DMS79 treated with DMSO at 0.1 percent for 48 hours (cell line): ENCODE measurements around the gene TBC1D26.
"Not testable (repeated sequence)": the region's sequence is repeated elsewhere in the genome, so short reads cannot be mapped to it uniquely, and the experiment has no call there.

Experiments
- DNase-seq: peaks from one replicate; lab custom pipeline; 2025; lab: John Stamatoyannopoulos, UW

The TBC1D26 gene

DNA sequence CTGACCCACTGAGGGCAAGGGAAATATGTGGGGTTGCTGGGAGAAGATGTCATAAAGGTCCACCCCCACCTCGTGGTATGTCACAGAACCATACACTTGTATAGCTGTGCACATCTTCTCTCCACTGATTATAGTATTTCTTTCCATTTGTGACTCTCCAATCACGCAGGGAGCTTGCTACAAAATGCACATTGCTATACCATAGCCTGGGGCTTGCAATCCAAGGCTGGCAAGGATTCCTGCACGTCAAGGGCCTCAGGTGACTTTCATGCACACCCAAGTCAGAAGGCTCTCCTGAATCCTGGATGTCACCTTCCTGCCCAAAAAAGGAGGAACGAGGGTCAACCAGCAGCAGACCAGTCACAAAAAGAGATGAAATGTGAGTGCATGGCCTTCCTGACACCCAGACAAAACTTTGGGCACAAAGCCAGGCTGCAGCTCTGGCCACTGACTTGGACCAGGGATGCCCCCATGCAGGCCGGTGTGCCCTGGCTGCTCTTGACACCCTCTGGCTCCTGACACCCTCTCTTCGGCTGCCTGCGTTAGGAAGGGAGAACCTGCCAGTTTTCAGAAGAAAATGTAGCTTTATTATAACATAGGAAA lies 12.1 kb downstream of the TBC1D26 start:
- DNase-seq = no peak

DNA sequence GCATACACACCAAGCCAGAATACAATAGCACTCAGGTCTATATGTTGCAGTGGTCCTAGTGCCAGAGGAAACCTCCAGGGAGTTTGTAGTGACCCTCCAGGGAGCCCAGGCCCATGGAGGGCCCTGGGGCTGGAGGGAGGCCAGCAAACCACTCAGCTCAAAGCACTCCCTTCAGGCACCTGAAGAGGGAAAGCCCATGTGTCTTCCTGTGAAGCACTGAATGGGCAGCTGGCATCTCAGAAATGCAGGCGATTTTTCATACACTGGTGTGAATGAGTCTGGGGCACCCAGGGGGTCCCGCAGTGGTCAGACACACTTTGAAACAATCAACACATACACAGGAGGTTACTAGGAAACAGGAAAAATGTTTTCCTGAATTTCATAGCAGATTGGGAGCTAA lies 12.8 kb downstream of the TBC1D26 start:
- peak; percentile 52 for DNase-seq

DNA sequence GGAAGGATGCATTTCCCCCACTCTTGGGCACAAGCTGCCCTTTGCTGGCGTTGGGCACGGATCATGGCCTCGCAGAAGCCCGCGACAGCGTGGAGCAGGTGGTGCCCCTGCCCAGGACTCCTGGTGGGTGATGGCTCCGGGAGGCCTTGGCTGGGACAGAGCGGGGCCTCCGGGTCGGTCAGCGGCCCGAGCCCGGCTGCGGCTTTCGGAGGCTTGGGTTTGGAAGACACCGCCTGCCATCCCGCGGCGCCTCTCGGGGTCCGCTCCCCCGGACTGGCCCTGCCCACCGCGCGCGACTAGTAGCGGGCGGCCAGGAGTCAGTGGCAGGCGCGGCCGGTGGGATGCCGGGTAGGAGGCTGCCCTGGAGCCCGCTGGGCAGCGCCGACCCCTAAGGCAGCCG lies 17.3 kb downstream of the TBC1D26 start:
- DNase-seq = not testable (repeated sequence)

DNA sequence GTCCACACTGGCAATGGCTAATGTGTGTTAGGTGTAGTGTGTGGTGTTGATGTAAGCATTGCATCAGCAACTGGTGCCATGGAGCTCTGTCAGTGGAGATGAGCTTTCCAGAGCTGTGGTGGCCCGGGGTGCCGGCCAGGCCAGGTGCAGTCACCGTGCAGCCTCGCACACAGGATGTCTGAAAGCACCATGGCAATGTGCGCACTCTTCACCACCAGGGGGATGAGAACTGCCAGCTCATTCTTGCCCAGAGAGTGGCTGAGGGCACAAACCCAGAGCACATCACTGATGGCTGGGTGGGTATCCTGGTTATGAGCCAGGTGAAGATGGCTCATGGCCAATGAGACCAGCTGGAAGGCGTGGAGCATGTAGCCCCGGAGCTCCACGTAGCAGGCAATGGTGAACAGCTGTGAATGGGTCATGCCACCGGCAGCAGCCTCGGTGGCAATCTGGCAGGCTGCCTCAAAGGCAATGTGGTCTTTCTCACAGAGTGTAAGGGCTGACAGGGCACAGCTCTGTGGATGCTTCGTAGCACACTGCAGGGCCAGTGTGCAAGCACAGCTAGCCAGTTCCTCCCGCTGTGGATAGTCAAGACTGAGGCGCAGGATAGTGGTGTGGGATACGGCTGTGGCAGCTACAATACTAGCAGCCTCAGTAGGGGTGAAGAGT lies 36.9 kb downstream of the TBC1D26 start:
- not testable (repeated sequence) for DNase-seq

DNA sequence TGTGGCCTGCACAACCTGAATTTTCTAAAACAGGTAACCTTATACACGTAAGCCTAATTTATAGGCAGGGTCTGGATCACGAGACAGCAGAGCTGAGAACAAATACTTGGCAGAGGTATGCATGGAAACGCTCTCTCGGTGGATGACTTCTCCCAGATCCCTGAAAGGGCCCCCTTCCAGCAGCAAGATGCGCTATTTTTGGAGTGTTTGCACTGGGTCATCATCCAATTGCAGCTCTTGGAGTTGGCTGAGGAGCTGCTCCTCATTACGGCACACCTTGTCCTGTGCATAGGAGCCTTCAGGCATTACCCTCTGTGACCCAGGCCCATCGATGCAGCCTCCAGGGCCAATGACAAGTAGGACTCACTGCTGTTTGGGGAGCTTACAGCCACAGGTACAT lies 38.6 kb downstream of the TBC1D26 start:
- not testable (repeated sequence) for DNase-seq

DNA sequence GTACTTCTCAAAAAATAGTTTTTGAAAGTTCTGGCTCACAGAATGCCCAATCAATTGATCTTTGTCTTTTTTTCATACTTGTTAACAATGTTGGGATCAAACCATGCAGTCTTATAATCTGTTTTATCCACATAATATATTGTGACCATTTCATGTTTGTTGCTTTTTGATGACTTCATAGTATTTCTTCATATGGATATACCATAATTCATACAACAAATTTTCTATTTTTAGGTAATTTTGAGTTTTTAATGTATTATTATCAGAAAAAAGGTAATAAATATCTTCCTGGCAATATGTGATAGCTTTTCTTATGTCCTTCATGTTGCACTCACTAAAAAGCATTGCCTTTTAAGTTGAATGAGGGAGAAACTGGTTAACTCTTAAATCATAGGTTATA lies 44.8 kb downstream of the TBC1D26 start:
- DNase-seq = no peak

DNA sequence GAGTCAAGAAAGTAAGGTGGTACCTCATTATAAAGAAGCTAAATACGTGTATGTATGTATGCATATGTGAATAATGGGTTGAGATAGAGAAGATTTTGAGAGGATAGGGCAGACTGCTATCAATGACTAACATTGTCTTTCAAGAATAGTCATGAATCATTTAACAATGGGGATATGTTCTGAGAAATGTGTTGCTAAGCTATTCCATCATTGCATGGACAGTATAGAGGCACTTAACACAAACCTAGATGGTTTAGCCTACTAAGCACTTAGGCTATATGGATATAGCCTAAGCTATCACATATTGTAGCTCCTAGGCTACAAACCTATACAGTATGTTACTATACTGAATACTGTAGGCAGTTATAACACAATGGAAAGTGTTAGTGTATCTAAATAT lies 45.2 kb downstream of the TBC1D26 start:
- DNase-seq = no peak

DNA sequence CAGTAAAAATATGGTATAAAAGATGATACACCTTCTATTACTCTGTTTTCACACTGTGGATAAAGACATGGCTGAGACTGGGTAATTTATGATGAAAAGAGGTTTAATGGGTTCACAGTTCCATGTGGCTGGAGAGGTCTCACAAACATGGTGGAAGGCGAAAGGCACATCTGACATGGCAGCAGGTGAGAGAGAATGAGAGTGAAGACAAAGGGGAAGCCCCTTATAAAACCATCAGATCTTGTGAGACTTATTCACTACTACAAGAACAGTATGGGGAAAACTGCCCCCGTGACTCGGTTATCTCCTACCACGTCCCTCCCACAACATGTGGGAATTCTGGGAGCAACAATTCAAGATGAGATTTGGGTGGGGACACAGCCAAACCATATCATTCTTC lies 45.6 kb downstream of the TBC1D26 start:
- DNase-seq = no peak

DNA sequence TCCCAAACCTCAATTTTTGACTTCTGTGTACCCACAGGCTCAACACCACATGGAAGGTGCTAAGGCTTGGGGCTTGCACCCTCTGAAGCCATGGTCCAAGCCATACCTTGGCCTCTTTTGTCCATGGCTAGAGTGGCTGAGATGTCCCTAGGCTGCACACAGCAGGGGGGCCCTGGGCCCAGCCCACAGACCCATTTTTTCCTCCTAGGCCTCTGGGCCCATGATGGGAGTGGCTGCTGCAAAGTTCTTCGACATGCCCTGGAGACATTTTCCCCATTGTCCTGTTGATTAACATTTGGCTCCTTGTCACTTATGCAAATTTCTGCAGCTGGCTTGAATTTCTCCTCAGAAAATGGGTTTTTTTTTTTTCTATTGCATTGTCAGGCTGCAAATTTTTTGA lies 47.0 kb downstream of the TBC1D26 start:
- no peak for DNase-seq

DNA sequence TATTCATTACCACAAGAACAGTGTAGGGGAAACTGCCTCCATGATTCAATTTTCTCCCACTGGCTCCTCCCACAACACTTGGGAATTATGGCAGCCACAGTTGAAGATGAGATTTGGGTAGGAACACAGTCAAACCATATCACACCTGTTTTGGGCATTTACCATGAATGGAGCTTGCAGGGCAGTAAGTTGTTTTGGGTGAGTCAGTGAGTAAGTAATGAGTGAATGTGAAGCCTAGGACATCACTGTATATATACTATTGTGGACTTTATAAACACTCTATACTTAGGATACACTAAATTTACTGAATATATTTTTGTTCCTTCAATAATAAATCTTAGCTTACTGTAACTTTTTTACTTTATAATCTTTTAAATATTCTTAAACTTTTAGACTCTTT lies 48.1 kb downstream of the TBC1D26 start:
- DNase-seq = no peak

DNA sequence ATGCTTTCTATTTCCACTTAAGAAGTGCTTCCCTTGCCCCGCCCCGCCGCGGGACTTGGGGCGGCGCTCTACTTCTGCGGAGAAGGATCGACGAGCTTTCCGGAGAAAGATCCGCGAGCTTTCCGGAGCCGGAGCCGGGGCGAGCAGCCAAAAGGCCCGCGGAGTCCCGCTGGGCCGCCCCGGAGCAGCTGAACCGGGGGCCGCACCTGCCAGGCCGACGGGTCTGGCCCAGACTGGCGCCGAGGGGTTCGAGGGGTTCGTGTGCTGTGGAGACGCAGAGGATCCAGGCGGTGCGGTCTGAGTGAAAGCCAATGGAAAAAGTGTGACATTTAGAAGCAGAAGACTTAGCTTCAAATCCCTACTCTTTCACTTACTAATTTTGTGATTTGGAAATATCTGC lies 50.8 kb downstream of the TBC1D26 start:
- no peak for DNase-seq

DNA sequence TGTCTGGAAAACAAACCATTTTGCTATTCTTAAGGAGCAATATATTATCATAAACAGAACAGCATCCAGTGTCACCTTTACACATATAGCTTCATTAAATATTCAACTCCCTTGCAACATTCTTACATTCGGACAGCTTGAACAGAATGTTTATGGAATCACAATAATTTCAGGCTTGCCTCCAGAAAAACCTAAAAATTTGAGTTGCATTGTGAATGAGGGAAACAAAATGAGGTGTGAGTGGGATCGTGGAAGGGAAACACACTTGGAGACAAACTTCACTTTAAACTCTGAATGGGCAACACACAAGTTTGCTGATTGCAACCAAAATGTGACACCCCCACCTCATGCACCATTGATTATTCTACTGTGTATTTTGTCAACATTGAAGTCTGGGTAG lies 51.4 kb downstream of the TBC1D26 start:
- DNase-seq = no peak

DNA sequence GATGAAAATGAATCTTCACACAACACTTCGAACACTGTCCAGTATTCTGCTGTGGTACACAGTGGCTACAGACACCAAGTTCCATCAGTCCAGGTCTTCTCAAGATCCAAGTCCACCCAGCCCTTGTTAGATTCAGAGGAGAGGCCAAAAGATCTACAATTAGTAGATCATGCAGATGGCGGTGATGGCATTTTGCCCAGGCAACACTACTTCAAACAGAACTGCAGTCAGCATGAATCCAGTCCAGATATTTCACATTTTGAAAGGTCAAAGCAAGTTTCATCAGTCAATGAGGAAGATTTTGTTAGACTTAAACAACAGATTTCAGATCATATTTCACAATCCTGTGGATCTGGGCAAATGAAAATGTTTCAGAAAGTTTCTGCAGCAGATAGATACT lies 52.3 kb downstream of the TBC1D26 start:
- DNase-seq = not testable (repeated sequence)

DNA sequence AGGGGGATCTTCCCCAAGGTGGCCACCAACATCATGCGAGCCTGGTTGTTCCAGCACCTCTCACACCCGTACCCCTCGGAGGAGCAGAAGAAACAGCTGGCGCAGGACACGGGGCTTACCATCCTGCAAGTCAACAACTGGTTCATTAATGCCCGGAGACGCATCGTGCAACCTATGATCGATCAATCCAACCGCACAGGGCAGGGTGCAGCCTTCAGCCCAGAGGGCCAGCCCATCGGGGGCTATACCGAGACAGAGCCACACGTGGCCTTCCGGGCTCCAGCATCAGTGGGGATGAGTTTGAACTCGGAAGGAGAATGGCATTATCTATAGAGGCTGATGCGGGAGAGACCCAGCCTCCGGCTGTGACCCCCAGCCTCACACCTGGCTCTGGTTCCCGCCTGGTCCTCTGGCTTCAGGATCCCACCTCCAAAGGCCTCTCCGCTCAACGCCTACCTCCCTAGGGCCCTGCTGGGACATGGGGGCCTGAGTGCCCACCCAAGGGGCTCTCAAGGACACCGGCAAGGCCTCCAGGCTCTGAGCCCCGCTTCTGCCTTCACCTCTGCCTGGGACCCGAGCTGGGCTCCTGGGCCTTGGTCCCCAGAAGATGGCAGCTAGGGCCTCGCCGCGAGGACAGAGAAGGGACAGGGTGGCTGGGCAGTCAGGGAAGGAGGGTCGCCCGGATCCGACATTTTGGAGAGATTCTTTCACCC lies 55.4 kb downstream of the TBC1D26 start:
- not testable (repeated sequence) for DNase-seq

DNA sequence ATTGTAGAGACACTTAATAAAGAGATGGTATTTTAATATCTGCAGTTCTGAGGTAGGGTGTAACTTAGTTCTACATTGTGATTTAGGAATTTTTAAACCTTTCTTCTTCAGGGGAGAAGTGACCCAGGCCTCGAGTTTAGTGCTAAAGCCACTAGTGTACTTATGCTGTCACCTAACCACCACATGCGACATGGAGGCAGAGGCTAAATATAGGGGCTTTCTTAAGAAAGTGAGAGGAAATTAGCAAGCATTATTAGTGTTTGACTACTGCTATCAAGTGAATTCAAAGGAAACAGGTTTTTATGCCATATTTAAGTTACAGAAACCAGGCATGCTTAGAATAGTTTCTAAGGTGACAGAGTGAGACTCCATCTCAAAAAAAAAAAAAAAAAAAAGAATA lies 56.3 kb downstream of the TBC1D26 start:
- DNase-seq = not testable (repeated sequence)
